ENCODE measurements around the gene COMMD1. TPM values are rescaled to one million over a fixed set of nuclear protein-coding genes. Genes with fewer than 3 reads are reported as not detected.

The COMMD1 gene
- total RNA-seq, 2 experiments from 2014 or later, result 11.5 to 13.2 TPM

DNA sequence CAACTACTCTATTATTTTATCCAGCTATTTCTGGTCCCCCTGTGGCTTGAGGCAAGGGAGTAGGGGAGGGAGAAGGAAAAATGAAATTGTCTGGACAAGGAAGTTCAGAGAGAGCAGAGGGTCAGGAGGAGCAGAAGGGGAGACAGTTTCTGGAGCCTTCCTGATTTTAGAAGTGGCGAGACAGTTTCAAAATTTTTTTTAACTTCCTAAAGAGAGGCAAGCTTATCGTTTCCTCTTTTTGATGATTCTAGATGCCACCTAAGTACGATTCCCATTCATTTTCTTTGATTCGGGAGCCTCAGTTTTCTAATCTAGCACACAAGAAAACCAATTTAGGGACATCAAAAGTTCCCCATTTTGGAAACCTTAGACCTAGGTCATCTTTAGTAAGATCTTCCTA is 193.6 kb downstream of the COMMD1 start:
- CTCF ChIA-PET, result no interaction called here
- intact Hi-C loops (cut with DNase I, micrococcal nuclease), result no loop called here
- Mint-ChIP-seq H3K27ac (no peak overlapping the region), H3K27me3 (no peaks in the 10 kb centered on the region), H3K9me3 (no peaks in the 10 kb centered on the region), H3K36me3 (ENCODE audit: low read depth) (no peaks in the 10 kb centered on the region), H3K4me1 (ENCODE audit: low read depth) (no peaks in the 10 kb centered on the region), H3K4me3 (no peak overlapping the region)
- Histone ChIP-seq H3K4me3 (ENCODE audit: low read length) (no peak overlapping the region), H3K27me3 (ENCODE audit: control insufficient read depth in 1 of 2, insufficient read depth in 2 of 2, low read length in 2 of 2) (no peaks in the 10 kb centered on the region), H3K9me3 (ENCODE audit: control insufficient read depth in 1 of 2, insufficient read depth in 1 of 2, low read length in 2 of 2) (no peaks in the 10 kb centered on the region), H3K36me3 (ENCODE audit: insufficient read depth, low read length) (no peaks in the 10 kb centered on the region), H3K27ac (ENCODE audit: low read depth in 1 of 2, low read length in 2 of 2) (no peak overlapping the region), H3K4me1 (ENCODE audit: insufficient read depth, low read length) (no peaks in the 10 kb centered on the region)
- ATAC-seq (ENCODE audit: poor library complexity) (no peak), DNase-seq (no peak)
- TF ChIP-seq, protein P1, sequence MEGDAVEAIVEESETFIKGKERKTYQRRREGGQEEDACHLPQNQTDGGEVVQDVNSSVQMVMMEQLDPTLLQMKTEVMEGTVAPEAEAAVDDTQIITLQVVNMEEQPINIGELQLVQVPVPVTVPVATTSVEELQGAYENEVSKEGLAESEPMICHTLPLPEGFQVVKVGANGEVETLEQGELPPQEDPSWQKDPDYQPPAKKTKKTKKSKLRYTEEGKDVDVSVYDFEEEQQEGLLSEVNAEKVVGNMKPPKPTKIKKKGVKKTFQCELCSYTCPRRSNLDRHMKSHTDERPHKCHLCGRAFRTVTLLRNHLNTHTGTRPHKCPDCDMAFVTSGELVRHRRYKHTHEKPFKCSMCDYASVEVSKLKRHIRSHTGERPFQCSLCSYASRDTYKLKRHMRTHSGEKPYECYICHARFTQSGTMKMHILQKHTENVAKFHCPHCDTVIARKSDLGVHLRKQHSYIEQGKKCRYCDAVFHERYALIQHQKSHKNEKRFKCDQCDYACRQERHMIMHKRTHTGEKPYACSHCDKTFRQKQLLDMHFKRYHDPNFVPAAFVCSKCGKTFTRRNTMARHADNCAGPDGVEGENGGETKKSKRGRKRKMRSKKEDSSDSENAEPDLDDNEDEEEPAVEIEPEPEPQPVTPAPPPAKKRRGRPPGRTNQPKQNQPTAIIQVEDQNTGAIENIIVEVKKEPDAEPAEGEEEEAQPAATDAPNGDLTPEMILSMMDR (IDR thresholded peaks at IDR 0.05), result no peak
- POLR2A ChIA-PET, result no interaction called here

DNA sequence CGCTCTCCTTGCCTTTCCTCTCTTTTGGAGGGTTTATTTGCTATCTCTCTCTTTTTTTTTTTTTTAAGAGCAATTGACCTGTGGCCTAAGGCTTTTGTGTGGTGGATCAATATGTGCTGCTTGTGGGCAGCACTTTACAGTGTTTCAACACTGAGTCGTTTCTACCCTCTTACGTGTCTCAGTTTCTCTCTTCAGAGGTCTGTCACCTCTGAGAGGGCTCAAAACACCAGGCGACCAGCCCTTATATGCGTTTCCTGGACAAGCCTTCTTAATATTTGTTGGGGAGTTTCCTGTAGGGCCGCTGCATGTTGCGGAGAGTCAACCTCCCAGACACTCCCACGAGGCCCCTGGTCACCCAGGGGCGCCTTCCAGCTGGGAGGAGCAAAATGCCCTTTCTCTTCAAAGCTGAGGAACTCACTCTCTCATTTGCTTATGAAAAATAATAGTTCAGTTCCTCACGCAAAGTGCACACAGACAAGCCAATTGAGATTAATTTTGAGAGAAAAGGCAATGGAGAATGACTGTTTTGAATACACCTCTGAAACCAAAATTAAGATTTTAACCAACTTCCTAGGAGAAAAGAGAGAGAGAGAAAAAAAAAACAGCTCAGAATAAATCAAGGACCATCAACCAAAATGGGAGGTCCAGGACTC is 194.2 kb downstream of the COMMD1 start:
- Histone ChIP-seq H3K9me3 (ENCODE audit: control insufficient read depth in 1 of 2, insufficient read depth in 1 of 2, low read length in 2 of 2) (no peaks in the 10 kb centered on the region), H3K4me1 (ENCODE audit: insufficient read depth, low read length) (no peaks in the 10 kb centered on the region), H3K4me3 (ENCODE audit: low read length) (no peak overlapping the region), H3K36me3 (ENCODE audit: insufficient read depth, low read length) (no peaks in the 10 kb centered on the region), H3K27me3 (ENCODE audit: control insufficient read depth in 1 of 2, insufficient read depth in 2 of 2, low read length in 2 of 2) (no peaks in the 10 kb centered on the region), H3K27ac (ENCODE audit: low read depth in 1 of 2, low read length in 2 of 2) (no peak overlapping the region)
- no peak overlapping the region for H3K4me3 Mint-ChIP-seq
- intact Hi-C loops (cut with DNase I, micrococcal nuclease), result no loop called here
- H3K36me3 Mint-ChIP-seq (ENCODE audit: low read depth), result no peaks in the 10 kb centered on the region
- POLR2A ChIA-PET, result no interaction called here
- no peaks in the 10 kb centered on the region for H3K9me3 Mint-ChIP-seq
- H3K4me1 Mint-ChIP-seq (ENCODE audit: low read depth), result no peaks in the 10 kb centered on the region
- ATAC-seq (ENCODE audit: poor library complexity) (no peak), DNase-seq (no peak)
- TF ChIP-seq, protein P1 (IDR thresholded peaks at IDR 0.05), result no peak
- H3K27ac Mint-ChIP-seq, result no peak overlapping the region
- H3K27me3 Mint-ChIP-seq, result no peaks in the 10 kb centered on the region
- CTCF ChIA-PET, result no interaction called here

DNA sequence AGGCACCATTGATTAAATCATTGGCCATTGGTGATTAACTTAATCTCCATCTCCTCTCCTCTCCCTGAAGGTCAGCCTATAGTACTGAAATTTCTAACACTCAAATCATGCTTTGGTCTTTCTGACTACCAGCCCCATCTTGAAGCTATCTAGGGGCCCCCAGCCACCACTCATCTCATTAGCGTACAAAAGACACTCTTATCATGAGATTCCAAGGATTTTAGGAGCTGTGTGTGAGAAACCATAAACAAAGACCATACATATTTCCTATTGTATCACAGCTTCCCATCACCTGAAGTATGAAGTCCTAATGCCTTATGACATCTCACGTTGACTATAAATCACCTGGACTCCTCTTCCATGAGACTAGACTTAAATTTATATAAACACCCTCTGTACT is 196.4 kb downstream of the COMMD1 start:
- Histone ChIP-seq H3K27ac (ENCODE audit: low read depth in 1 of 2, low read length in 2 of 2) (no peak overlapping the region), H3K4me1 (ENCODE audit: insufficient read depth, low read length) (no peaks in the 10 kb centered on the region), H3K27me3 (ENCODE audit: control insufficient read depth in 1 of 2, insufficient read depth in 2 of 2, low read length in 2 of 2) (no peaks in the 10 kb centered on the region), H3K36me3 (ENCODE audit: insufficient read depth, low read length) (no peaks in the 10 kb centered on the region), H3K4me3 (ENCODE audit: low read length) (no peak overlapping the region), H3K9me3 (ENCODE audit: control insufficient read depth in 1 of 2, insufficient read depth in 1 of 2, low read length in 2 of 2) (no peaks in the 10 kb centered on the region)
- H3K4me1 Mint-ChIP-seq (ENCODE audit: low read depth), result no peaks in the 10 kb centered on the region
- H3K36me3 Mint-ChIP-seq (ENCODE audit: low read depth), result no peaks in the 10 kb centered on the region
- ChIA-PET POLR2A (no interaction called here), CTCF (no interaction called here)
- no peak for DNase-seq
- H3K4me3 Mint-ChIP-seq, result no peak overlapping the region
- TF ChIP-seq, protein P1 (IDR thresholded peaks at IDR 0.05), result no peak
- no peak for ATAC-seq (ENCODE audit: poor library complexity)
- H3K9me3 Mint-ChIP-seq, result no peaks in the 10 kb centered on the region
- no peak overlapping the region for H3K27ac Mint-ChIP-seq
- intact Hi-C loops (cut with DNase I, micrococcal nuclease), result no loop called here
- H3K27me3 Mint-ChIP-seq, result no peaks in the 10 kb centered on the region
